ENCODE results near the gene MMD. TPM values are rescaled to one million over a fixed set of nuclear protein-coding genes. Genes with fewer than 3 reads are reported as not detected.

Gene MMD
- total RNA-seq, 2 experiments from 2014 or later = 15.3 to 17.4 TPM

GRCh38 chr17:55356434-55357328 lies 65.0 kb downstream of the MMD start:
- Histone ChIP-seq H3K4me3 (ENCODE audit: low read length) (no peak overlapping the region), H3K27me3 (ENCODE audit: control insufficient read depth in 1 of 2, insufficient read depth in 2 of 2, low read length in 2 of 2) (no peaks in the 10 kb centered on the region), H3K9me3 (ENCODE audit: control insufficient read depth in 1 of 2, insufficient read depth in 1 of 2, low read length in 2 of 2) (peaks cover 4 to 6% of the 10 kb centered on the region in 2 experiments), H3K36me3 (ENCODE audit: insufficient read depth, low read length) (no peaks in the 10 kb centered on the region), H3K27ac (ENCODE audit: low read depth in 1 of 2, low read length in 2 of 2) (no peak overlapping the region), H3K4me1 (ENCODE audit: insufficient read depth, low read length) (no peaks in the 10 kb centered on the region)
- Mint-ChIP-seq H3K27ac (no peak overlapping the region), H3K27me3 (peaks cover 10% of the 10 kb centered on the region), H3K4me3 (no peak overlapping the region), H3K4me1 (ENCODE audit: low read depth) (peaks cover 6% of the 10 kb centered on the region), H3K9me3 (peaks cover 3% of the 10 kb centered on the region), H3K36me3 (ENCODE audit: low read depth) (no peaks in the 10 kb centered on the region)
- ChIA-PET CTCF (interaction anchor here (0.7 to 2.3 kb wide), 6 partner anchors 9 to 363 kb away, joined by 3 to 11 read pairs (median 5); no protein-coding TSS in a partner anchor), POLR2A (interaction anchor here (0.6 to 1.0 kb wide), 2 partner anchors 65 to 163 kb away, joined by 3 read pairs; partner anchors contain the start of gene MMD)
- TF ChIP-seq CTCF (IDR thresholded peaks at IDR 0.05) = peak; percentile 84
- DNase-seq = peak; percentile 33 to 77 (median 57)
- ATAC-seq (ENCODE audit: poor library complexity) = peak; percentile 84
- intact Hi-C loops (cut with DNase I, micrococcal nuclease) = loop anchor here (5.0 to 10.0 kb wide), 2 partner anchors 156 to 158 kb away; partner anchors contain the start of gene SMIM36 (in 2 of the 2)

- Histone ChIP-seq H3K27me3 (ENCODE audit: control insufficient read depth in 1 of 2, insufficient read depth in 2 of 2, low read length in 2 of 2) (no peaks in the 10 kb centered on the region), H3K9me3 (ENCODE audit: control insufficient read depth in 1 of 2, insufficient read depth in 1 of 2, low read length in 2 of 2) (peaks cover 0 to 3% of the 10 kb centered on the region in 2 experiments), H3K4me3 (ENCODE audit: low read length) (no peak overlapping the region), H3K4me1 (ENCODE audit: insufficient read depth, low read length) (no peaks in the 10 kb centered on the region), H3K27ac (ENCODE audit: low read depth in 1 of 2, low read length in 2 of 2) (no peak overlapping the region), H3K36me3 (ENCODE audit: insufficient read depth, low read length) (no peaks in the 10 kb centered on the region)
- ATAC-seq (ENCODE audit: poor library complexity) (no peak), DNase-seq (no peak)
- ChIA-PET POLR2A (no interaction called here), CTCF (interaction anchor here (1.5 to 2.3 kb wide), 2 partner anchors 9 to 11 kb away, joined by 4 to 10 read pairs; no protein-coding TSS in a partner anchor)
- Mint-ChIP-seq H3K4me1 (ENCODE audit: low read depth) (peaks cover 6% of the 10 kb centered on the region), H3K27me3 (no peaks in the 10 kb centered on the region), H3K36me3 (ENCODE audit: low read depth) (no peaks in the 10 kb centered on the region), H3K4me3 (no peak overlapping the region), H3K9me3 (no peaks in the 10 kb centered on the region), H3K27ac (no peak overlapping the region)
- intact Hi-C loops (cut with DNase I, micrococcal nuclease) = loop anchor here (5.0 to 10.0 kb wide), 2 partner anchors 157 to 160 kb away; partner anchors contain the start of gene SMIM36 (in 2 of the 2)
- TF ChIP-seq CTCF (IDR thresholded peaks at IDR 0.05) = no peak
Measured at GRCh38 chr17:55354941-55355340, 66.7 kb downstream of the MMD start.

- Mint-ChIP-seq H3K4me1 (ENCODE audit: low read depth) (peaks cover 6% of the 10 kb centered on the region), H3K9me3 (no peaks in the 10 kb centered on the region), H3K4me3 (no peak overlapping the region), H3K27me3 (no peaks in the 10 kb centered on the region), H3K36me3 (ENCODE audit: low read depth) (no peaks in the 10 kb centered on the region), H3K27ac (no peak overlapping the region)
- Histone ChIP-seq H3K4me3 (ENCODE audit: low read length) (no peak overlapping the region), H3K27me3 (ENCODE audit: control insufficient read depth in 1 of 2, insufficient read depth in 2 of 2, low read length in 2 of 2) (no peaks in the 10 kb centered on the region), H3K9me3 (ENCODE audit: control insufficient read depth in 1 of 2, insufficient read depth in 1 of 2, low read length in 2 of 2) (no peaks in the 10 kb centered on the region), H3K4me1 (ENCODE audit: insufficient read depth, low read length) (peaks cover 5% of the 10 kb centered on the region), H3K36me3 (ENCODE audit: insufficient read depth, low read length) (no peaks in the 10 kb centered on the region), H3K27ac (ENCODE audit: low read depth in 1 of 2, low read length in 2 of 2) (no peak overlapping the region)
- DNase-seq (no peak), ATAC-seq (ENCODE audit: poor library complexity) (no peak)
- POLR2A ChIA-PET = no interaction called here
- CTCF ChIA-PET = interaction anchor here (1.5 kb wide), 1 partner anchor 10 kb away, joined by 4 read pairs; no protein-coding TSS in a partner anchor
- intact Hi-C loops (cut with DNase I, micrococcal nuclease) = loop anchor here in 1 of 2 experiments (10.0 kb wide), 1 partner anchor 161 kb away; the partner anchor contains the start of gene SMIM36
- no peak for TF ChIP-seq CTCF (IDR thresholded peaks at IDR 0.05)
Measured at GRCh38 chr17:55354010-55354409, 67.6 kb downstream of the MMD start.

Data from CD4-positive, alpha-beta T cell (primary cell).